DND-41 (cell line): ENCODE results near the gene RPRD2.

ENCODE experiments used
- CTCF ChIP-seq: IDR thresholded peaks from 2 replicates; pipeline ENCODE4 v1.5.1; 2012; ENCODE audit warnings: borderline replicate concordance, low read length, moderate library complexity, mild to moderate bottlenecking; ENCODE audit not compliant: poor library complexity, severe bottlenecking; ENCODE audit errors: extremely low read depth
- EZH2 ChIP-seq: IDR thresholded peaks from 3 replicates; pipeline ENCODE4 v1.6.1; 2012; ENCODE audit warnings: borderline replicate concordance, low read depth, mild to moderate bottlenecking, moderate library complexity, low read length, inconsistent platforms; ENCODE audit not compliant: severe bottlenecking

- TF ChIP-seq CTCF, result no peak
- TF ChIP-seq EZH2, result no peak
Observed at GRCh38 chr1:150487763-150488115, 123.8 kb downstream of the RPRD2 start.
